GM12865 (cell line): ENCODE measurements around the gene SMG7.

Source experiments
- DNase-seq: peaks from one replicate; pipeline ENCODE4 v3.0.0; 2010; ENCODE audit warnings: low read depth
- H3K4me3 ChIP-seq: 2 replicates; pipeline ENCODE4 v1.5.1; 2011; ENCODE audit warnings: mild to moderate bottlenecking, low read depth, low read length, control low read depth
- TF ChIP-seq, protein P1 (sequence below): IDR thresholded peaks from 2 replicates; pipeline ENCODE4 v1.5.1; 2011; ENCODE audit warnings: low read length, control low read depth, low read depth, inconsistent platforms; ENCODE audit not compliant: insufficient read depth; ENCODE audit errors: missing control alignments

Gene SMG7

DNA sequence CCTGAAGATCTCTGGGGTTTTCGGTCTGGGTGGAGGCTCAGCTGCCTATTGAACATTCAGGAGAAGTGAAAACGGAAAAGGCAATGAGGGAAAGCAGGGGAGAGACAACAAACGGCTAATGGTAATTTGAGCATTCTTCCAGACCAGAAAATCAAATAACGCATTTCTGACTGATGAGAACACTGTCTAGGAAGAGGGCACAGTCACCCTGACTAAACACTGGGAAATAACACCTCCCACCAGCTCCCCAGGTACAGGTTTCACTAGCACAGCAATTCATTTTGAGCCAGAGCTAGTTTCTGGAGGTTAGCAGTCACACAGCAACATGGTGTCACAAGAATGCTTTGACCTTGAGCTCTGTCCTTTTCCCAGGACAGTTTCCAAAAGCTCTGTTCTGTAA lies 96.8 kb downstream of the SMG7 start:
- TF ChIP-seq, protein P1, sequence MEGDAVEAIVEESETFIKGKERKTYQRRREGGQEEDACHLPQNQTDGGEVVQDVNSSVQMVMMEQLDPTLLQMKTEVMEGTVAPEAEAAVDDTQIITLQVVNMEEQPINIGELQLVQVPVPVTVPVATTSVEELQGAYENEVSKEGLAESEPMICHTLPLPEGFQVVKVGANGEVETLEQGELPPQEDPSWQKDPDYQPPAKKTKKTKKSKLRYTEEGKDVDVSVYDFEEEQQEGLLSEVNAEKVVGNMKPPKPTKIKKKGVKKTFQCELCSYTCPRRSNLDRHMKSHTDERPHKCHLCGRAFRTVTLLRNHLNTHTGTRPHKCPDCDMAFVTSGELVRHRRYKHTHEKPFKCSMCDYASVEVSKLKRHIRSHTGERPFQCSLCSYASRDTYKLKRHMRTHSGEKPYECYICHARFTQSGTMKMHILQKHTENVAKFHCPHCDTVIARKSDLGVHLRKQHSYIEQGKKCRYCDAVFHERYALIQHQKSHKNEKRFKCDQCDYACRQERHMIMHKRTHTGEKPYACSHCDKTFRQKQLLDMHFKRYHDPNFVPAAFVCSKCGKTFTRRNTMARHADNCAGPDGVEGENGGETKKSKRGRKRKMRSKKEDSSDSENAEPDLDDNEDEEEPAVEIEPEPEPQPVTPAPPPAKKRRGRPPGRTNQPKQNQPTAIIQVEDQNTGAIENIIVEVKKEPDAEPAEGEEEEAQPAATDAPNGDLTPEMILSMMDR = no peak
- H3K4me3 ChIP-seq = no peak overlapping the region
- DNase-seq = no peak

DNA sequence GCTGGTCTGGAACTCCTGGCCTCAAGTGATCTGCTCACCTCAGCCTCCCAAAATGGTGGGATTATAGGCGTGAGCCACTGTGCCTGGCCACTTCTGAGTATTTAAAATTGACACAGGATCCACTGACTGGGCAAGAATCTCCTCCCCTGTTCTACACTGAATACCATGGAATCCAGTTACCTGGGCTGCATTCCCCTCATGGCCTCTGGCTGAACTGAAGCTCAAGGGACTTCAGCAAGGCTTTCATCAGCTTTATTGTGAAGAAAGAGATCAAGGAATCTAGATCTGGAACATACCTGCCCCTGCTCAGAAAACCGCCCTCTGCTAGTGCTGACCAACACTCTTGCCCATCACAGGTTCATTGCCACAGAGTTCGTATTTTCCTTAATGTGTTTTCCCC lies 97.5 kb downstream of the SMG7 start:
- TF ChIP-seq, protein P1 = no peak
- no peak for DNase-seq
- H3K4me3 ChIP-seq = no peak overlapping the region

DNA sequence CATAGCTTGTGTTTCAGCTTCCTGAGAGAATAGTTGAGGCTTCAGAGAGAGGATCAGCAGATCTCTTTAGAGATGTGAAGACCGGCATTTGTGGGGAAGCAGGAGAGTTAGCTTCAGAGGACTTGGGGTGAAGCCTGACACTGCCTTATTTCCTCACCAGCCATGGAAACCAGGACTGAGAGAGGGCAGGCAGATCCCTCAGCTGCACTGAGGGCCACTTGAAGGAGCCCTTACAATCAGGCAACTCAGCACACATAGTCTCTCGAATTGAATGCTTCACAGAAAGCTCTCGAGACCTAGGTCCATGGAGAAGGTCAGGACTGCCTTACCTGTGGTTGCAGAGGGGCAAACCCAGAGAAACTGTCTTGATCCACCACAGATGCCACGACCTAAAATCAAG lies 98.2 kb downstream of the SMG7 start:
- no peak overlapping the region for H3K4me3 ChIP-seq
- TF ChIP-seq, protein P1 = no peak

DNA sequence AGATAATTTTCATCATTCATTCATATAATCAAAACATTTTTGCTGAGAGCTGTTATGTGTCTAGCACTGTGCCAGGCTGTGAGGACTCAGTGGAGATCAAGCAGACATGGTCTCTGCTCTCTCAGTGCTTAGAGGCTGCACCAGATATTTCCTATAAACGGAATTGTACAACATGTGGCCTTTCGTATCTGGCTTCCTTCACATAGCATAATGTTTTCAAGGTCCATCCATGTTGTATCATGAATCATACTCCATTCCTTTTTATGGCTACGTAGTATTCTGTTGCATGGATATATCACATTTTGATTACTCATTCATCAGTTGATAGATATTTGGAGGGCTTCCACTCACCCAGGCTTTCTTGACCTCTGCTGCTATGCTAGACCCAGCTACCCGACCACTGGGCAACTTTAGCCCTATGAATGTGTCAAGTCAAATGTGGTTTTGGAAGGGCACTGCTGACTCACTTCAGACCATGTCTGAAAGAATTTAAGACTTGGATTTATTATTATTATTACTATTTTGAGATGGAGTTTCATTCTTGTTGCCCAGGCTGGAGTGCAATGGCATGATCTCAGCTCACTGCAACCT lies 99.5 kb downstream of the SMG7 start:
- no peak overlapping the region for H3K4me3 ChIP-seq
- TF ChIP-seq, protein P1 = no peak
- no peak for DNase-seq

More for the DNA sequence above, 98.2 kb downstream of the SMG7 start:
- no peak for DNase-seq

DNA sequence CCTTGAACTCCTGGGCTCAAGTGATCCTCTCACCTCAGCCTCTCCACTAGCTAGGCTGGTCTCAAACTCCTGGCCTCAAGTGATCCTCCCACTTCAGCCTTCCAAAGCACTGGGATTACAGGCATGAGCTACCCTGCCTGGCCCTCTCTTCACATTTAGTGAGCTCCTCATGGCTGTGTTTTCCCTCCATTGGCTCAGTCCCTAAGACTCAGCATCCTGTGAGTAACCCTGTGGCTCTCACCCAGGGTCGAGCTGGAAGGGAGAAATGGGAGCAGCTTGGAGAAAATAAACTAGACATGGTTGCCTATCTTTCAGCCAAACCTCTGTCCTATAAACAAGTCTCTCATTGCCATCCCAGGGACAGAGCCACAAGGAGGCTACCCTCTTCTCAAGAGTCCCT lies 100.4 kb downstream of the SMG7 start:
- TF ChIP-seq, protein P1 = no peak
- no peak overlapping the region for H3K4me3 ChIP-seq
- no peak for DNase-seq

DNA sequence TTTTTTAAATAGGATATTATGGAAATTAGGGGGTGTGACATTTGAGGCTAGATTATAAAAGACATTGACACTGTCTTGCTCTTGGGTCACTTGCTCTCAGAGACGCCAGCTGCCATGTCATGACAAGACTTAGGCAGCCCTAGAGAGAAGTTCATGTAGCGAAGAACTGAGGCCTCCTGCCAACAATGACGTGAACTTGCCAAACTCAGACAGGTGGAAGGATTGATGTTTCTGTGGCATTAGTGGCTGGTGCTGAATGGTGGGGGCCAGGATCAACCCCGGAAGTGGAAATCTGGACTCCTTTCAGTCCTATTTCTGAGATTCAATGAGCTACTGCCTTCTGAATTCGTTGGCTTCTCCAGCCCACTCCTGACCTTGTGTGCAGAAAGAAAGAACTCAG lies 103.3 kb downstream of the SMG7 start:
- DNase-seq = no peak
- H3K4me3 ChIP-seq = no peak overlapping the region
- TF ChIP-seq, protein P1 = no peak

DNA sequence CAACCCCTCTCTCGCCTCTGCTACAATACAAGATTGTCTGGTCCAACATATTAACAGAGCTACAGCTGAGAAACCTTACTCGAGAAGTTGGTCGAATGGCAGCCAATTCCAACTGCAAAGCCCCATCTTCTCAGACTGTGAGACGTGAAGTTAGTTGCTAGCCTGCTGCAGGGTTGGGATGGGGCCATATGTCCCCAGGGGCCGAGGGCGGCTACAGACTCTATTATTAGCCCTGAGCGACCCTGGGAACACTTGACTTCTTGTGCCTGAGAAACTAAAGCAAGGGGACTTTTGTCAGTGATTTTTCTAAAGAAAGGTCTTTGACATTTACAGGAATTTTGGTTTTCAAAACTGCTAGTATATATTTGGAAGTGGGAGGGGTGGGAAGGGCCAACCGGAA lies 104.2 kb downstream of the SMG7 start:
- no peak overlapping the region for H3K4me3 ChIP-seq
- no peak for DNase-seq
- TF ChIP-seq, protein P1 = no peak
